CD4-positive, alpha-beta T cell treated with Interleukin-6 at 100 ng/mL for 8 hours (primary cell): ENCODE measurements around the gene PRMT7.

Experiments used
- DNase-seq: peaks from one replicate; pipeline ENCODE4 v3.0.0-alpha.2; 2020; ENCODE audit warnings: mixed read lengths, low spot score

The PRMT7 gene

DNA sequence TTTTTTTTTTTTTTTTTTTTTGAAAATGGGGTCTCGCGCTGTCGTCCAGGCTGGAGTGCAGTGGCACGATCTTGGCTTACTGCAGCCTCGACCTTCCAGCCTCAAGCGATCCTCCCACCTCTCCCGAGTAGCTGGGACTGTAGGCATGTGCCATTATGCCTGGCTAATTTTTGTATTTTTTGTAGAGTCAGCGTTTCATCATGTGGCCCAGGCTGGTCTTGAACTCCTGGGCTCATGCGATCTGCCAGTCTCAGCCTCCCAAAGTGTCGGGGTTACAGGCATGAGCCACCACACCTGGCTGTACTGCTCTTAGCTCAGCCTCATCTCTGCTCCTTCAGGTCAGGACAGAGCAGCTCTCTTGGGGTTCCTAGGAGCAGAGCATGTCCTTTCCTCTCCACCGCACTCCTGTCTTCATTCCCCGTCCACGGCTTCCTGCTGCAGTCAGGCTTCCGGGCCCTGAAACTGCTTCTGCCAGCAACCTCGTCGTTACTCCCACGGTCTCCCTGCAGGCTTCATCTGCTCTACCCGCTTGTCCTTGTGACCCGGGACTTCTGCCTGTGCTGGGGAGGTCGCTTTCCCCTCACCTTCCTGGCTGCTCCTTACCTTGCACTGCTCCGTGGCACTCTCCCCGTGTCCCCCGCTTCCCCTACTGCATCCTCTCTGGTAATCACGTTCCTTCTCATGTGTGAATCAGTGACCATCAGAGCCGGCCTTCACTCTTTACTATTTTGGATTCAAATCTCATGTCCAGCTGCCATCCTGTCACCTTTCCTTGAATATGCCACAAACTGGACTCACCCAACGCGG, 38.0 kb downstream of the PRMT7 start:
- no peak for DNase-seq

GRCh38 chr16:68349838-68350410, 39.1 kb downstream of the PRMT7 start:
- no peak for DNase-seq

GRCh38 chr16:68350813-68351350, 40.1 kb downstream of the PRMT7 start:
- no peak for DNase-seq

DNA sequence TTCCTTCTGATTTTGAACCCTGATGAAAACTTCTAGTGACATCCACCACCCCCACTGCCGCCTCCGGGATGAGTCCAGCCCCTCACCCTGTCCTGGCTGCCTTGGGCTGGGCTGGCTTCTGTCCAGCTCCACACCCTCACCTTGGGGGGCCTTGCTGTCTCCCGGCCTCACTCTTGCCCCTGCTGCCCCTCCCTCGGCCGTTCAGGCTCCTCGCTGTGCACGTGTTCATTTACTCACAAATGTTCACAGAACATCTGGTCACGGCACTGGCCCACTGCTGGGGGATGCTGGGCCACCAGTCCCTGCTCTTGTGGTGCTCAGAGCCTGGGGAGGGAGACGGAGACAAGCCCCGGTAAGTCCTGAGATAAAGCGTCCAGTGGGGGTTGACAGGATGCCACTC, 40.6 kb downstream of the PRMT7 start:
- DNase-seq = no peak

DNA sequence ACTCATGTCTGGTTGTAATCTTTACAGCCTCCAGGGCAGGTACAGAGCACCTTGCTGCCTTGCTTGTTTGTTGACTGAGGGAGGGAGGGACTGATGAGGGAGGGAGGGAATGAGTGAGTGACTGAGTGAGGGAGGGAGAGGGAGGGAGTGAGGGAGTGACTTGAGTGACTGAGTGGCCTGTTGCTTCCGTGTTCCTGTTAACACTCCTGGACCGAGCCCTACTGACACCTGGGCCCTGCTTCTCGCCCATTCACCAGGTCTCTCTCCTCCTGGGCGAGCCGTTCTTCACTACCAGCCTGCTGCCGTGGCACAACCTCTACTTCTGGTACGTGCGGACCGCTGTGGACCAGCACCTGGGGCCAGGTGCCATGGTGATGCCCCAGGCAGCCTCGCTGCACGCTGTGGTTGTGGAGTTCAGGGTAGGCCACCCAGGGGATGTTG, 41.2 kb downstream of the PRMT7 start:
- DNase-seq = no peak

GRCh38 chr16:68353366-68353765, 42.5 kb downstream of the PRMT7 start:
- no peak for DNase-seq

- no peak for DNase-seq
Observed at GRCh38 chr16:68354816-68355215, 44.0 kb downstream of the PRMT7 start.

DNA sequence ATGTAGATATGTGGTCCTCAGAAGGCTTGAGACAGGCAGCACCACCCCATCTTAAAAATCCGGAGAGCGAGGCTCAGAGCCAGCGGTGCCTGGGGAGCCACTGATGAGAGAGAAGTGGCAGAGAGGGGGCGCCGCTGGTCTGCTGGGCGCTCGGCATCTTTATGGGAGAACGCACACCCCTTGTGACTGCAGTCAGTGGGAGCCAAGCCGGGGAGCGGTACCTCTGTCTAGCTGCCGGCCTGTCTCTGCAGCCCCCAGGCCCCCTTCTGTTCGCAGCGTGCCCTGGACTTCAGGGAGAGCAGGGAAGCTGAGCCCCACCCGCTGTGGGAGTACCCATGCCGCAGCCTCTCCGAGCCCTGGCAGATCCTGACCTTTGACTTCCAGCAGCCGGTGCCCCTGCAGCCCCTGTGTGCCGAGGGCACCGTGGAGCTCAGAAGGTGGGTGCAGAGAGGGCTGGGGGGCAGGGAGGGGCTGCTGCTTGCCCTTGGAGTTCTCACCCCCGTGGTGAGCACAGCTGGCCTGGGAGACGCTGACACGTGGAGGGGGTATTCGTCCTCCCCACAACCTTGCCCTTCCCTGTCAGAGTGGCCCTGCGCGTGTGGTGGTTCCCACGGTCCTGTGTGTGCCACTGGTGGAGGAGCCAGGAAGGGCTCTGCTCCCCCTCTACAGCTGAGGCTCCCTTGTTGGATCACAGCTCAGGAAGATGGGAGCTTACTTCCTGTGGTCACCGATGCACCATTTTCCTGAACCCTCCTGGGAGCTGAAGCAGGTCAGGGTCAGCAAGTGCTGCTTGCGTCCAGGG, 44.8 kb downstream of the PRMT7 start:
- no peak for DNase-seq

DNA sequence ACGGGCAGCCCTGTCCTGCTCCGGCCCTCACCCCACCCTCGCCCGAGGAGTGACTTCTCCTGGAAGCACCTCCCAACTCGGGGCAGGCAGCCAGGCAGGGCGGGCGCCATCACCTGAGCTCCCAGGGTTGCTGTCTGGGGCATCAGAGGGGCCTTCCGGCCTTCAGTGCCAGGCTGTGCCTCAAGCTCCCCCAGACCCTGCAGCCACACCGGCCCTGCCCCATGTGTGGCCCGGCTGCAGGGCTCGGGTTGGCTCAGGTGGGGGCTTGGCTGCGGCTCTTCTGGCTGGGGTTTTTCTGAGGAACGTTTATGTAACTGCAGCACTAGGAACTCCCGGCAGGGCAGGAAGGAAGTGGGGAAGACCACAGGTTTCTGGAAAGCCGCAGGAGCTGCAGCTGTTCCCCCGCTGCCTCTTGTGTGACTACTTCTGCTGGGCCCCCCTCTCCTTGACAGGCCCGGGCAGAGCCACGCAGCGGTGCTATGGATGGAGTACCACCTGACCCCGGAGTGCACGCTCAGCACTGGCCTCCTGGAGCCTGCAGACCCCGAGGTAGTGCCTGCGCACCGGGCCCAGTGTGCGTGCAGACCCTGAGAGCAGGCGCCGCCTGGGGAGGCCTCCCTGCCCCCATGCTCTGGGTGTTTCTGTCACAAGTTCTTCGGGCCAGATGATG, 45.6 kb downstream of the PRMT7 start:
- DNase-seq = peak; percentile 76

- no peak for DNase-seq
Observed at GRCh38 chr16:68356919-68357286, 46.1 kb downstream of the PRMT7 start.

DNA sequence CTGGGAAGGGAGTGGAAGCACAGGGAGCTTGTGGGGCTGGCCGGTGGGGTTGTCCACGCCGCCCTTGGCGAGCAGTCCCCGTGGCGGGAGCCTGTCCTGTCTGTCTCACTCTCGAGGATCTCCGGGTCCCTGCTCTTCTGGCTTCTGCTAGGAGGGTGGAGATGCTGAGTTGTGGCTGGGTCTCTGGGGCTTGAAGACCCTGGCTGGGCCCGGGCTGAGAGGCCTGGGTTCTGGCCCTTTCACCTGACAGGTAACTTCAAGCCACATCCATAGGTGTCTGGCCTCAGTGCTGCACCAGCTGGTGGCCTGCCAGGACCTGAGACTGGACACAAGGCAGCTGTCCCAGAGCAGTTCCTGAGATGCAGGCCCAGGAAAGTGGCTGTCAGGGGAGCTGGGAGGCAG, 46.7 kb downstream of the PRMT7 start:
- no peak for DNase-seq

DNA sequence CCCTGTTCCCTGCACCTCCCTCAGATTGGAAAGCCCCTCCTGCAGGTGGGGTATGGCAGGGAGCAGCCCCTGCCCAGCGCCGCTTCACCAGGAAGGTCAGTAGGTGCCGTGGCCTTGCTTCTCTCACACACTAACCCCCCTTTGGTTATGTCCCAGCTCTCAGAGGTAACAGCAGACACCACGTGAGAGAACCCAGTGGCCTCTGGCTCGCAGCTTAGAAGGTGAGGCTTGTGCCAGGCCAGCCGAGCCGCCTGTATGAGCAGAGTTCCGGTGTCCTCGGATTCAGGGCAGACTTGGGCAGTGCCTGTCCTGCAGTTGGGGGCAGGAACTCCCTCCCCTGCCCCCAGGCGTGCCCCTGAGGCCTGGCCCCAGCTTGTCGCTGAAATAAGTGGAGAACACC, 47.1 kb downstream of the PRMT7 start:
- no peak for DNase-seq

- DNase-seq = no peak
Observed at GRCh38 chr16:68358951-68359350, 48.1 kb downstream of the PRMT7 start.

DNA sequence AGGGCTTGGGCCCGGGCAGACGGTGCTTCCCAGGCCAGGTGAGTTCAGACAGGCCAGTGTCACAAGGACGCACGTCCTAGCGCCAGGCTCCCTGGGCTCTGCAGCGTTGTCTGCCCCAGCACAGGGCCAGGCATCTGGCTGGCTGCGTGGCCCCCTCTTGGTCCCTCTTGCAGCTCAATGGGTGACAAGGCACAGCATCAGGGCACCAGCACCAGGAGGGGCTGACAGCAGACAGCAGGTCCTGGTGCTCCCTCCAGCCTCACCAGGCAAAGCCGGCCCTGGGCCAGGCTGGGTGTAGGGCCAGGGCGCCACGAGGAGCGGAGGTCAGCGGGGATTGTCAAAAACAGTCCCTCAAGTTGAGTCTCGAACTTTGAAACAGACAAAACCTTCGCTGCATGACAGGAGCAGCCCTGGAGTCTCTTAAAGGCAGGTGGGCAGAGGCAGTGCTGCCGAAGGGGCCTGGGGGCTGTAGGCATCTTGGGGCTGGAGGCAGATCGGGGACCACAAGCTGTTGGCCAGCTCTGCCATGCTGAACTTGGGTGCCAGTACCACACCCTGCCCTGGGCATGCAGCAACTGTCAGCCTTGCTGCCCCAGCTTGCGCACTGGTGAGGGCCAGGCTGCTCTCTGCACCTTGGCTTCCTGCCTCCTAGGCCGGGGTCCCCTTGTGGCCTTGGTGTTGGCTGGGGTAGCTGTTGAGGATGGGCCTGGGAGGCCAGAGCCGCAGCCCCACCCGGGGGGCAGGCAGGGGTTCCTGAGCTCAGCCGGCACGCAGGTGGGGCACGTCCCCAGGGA, 48.8 kb downstream of the PRMT7 start:
- DNase-seq = no peak

DNA sequence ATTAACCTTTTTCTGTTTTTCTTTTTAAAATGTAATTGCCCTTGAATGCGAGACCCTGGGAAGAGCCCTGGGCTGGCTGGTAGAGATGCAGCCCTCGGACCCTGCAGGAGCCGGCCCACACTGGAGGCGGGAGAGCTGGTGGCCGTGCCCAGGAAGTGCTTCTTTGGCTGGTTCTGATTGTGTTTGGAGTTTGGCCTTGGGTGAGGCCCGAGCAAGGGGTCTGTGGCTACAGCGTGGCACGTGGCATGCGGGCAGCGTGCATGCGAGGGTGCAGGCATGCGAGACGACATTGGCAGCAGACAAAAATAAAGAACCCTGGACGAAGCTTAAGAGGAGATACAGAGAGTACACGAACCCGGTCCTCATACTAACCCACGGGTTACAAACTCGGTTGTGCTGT, 49.7 kb downstream of the PRMT7 start:
- no peak for DNase-seq

- DNase-seq = no peak
Observed at GRCh38 chr16:68360956-68361355, 50.1 kb downstream of the PRMT7 start.

GRCh38 chr16:68361485-68361884, 50.7 kb downstream of the PRMT7 start:
- no peak for DNase-seq

DNA sequence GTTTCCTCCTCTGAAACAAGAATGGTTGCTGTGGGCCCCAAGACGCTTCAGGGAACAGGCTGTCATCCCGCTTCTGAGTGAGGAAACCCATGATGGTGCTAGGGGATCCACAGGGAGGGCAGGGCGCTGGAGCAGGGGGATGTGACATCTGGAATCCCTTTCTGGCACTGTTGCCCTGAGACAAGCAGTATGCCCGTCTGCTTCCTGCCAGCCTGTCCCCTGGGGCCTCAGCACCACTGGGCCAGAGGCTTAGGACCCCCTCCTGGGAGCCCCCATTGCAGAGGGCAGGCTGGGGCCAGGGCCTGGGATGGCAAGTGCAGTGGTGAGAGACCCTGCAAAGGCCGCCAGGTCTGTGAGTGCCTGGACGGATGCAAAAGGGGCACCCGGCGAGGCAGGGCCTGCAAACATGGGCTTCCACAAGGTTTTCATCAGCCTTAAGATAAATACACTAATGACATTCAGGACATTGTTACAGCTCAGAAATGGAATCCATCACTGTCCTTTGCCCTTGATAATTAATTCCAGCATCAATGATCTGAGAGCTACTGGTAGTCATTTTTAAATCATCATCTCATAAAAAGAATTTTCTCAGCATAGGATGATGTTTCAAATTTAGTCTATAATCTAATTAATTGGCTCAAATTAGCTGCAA, 51.6 kb downstream of the PRMT7 start:
- DNase-seq = no peak

GRCh38 chr16:68362947-68363657, 52.3 kb downstream of the PRMT7 start:
- no peak for DNase-seq
